Right atrium auricular region (tissue), 2 donors: ENCODE data around the gene MOGAT2. TPM values are rescaled to one million over a fixed set of nuclear protein-coding genes. Genes with fewer than 3 reads are reported as not detected.
A peak's percentile ranks its signal among the peaks of the same experiment; 100 is the strongest.

Source experiments
- DNase-seq: peaks from one replicate; pipeline ENCODE4 v3.0.0-alpha.2; 2019; ENCODE audit warnings: low spot score
- H3K27ac ChIP-seq, 2 donors: fragments of 200-600 bp; sonication (generic); 1 replicate in 1 of 2; 2 replicates in 1 of 2; pipeline ENCODE4 v1.5.1; 2016 to 2019
- H3K27me3 ChIP-seq, 2 donors: fragments of 200-600 bp; sonication (generic); one replicate each; pipeline versions ENCODE4 v1.5.1 to v1.6.0; 2017 to 2019
- H3K36me3 ChIP-seq: fragments of 200-600 bp; sonication (generic); one replicate; pipeline ENCODE4 v1.5.1; 2016
- H3K4me1 ChIP-seq, 2 donors: fragments of 200-600 bp; sonication (generic); one replicate each; pipeline versions ENCODE4 v1.5.1 to v1.6.0; 2017 to 2019
- H3K4me3 ChIP-seq, 2 donors: fragments of 200-600 bp; sonication (generic); 1 replicate in 1 of 2; 2 replicates in 1 of 2; pipeline ENCODE4 v1.5.1; 2017 to 2019; ENCODE audit warnings: mild to moderate bottlenecking in 1 of 2, moderate library complexity in 1 of 2
- H3K9me3 ChIP-seq, 2 donors: fragments of 200-600 bp; sonication (generic); one replicate each; pipeline ENCODE4 v1.5.1; 2019
- CTCF ChIP-seq, 2 donors: fragments of 200-600 bp; sonication (generic); IDR thresholded peaks; one replicate each; pipeline ENCODE4 v1.5.1; 2019; ENCODE audit warnings: antibody characterized with exemption in 2 of 2
- total RNA-seq, 2 donors: library from RNA; depleted of rRNA; stranded (reverse); fragments of >200 nt; gene quantifications; one replicate each; pipeline ENCODE4 v1.1.0, GENCODE V29; 2016

The MOGAT2 gene
- total RNA-seq, 2 donors from 2014 or later = not detected

DNA sequence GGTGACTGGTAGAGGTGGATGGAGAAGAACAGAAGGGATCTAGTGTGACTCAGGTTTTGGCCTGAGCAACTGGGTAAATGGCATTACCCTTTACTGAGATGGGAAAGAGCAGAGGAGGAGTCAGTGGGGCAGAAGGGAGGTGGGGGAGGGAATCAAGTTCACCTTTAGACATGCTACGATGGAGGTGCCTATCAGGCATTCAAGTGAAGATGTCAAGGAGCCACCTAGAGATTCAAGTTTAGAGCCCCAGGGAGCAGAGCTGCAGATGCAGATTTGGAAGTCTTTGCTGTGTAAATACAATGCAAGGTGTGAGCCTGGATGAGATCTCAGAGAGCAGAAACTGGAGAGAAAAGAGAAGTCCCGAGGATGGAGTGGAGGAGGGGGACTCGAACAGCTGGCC lies 979 bp upstream of the MOGAT2 start:
- Histone ChIP-seq H3K36me3 (no peaks in the 10 kb centered on the region), H3K4me3 (no peak overlapping the region), H3K27ac (no peak overlapping the region), H3K27me3 (no peaks in the 10 kb centered on the region), H3K4me1 (no peaks in the 10 kb centered on the region), H3K9me3 (no peaks in the 10 kb centered on the region)
- no peak for TF ChIP-seq CTCF (IDR thresholded peaks at IDR 0.05)
- peak; percentile 11 for DNase-seq

DNA sequence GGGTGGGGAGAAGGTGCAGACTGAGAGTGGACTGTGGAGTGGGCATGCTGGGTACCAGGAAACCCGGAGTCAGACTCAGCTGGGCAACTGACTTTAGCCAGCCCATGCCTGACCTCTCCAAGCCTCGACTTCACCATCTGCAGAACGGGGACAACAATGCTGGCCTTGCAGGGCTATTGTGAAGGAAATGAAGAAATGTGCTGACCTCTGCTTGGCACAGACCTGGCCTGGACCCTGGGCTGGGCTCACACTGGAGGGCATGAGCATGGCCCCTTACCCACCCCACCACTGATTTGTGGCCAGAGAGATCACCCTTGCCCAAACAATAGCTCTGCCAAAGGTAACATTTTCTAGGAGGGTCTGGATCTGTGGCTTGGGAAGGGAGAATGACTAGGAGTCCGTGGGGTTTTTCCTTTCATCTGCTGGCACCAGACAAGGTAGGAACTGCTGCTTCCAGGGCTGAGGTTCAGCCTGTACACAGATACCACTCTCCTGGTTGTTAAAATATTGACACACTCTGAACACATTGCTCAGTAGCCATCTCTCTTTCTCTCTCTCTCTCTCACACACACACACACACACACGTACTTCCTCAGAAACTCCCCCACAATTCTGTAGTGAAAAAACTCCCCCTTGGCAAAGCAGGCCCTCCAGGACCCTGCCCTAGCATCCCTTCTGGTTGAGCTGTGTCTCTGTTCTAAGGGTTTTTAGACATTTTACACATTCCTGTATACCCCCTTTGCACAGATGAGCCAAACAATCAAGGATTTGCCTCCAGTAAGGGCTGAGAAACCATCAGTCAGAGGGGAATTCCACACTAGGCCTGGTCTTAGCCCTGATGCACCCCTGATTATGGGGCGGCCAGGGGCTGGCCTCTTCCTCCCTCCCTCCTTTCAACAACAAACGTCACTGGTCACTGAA lies 1.0 kb downstream of the MOGAT2 start:
- DNase-seq = no peak
- Histone ChIP-seq H3K27ac (no peak overlapping the region), H3K36me3 (no peaks in the 10 kb centered on the region), H3K9me3 (no peaks in the 10 kb centered on the region), H3K4me1 (no peaks in the 10 kb centered on the region), H3K4me3 (no peak overlapping the region), H3K27me3 (no peaks in the 10 kb centered on the region)
- TF ChIP-seq CTCF (IDR thresholded peaks at IDR 0.05) = no peak

DNA sequence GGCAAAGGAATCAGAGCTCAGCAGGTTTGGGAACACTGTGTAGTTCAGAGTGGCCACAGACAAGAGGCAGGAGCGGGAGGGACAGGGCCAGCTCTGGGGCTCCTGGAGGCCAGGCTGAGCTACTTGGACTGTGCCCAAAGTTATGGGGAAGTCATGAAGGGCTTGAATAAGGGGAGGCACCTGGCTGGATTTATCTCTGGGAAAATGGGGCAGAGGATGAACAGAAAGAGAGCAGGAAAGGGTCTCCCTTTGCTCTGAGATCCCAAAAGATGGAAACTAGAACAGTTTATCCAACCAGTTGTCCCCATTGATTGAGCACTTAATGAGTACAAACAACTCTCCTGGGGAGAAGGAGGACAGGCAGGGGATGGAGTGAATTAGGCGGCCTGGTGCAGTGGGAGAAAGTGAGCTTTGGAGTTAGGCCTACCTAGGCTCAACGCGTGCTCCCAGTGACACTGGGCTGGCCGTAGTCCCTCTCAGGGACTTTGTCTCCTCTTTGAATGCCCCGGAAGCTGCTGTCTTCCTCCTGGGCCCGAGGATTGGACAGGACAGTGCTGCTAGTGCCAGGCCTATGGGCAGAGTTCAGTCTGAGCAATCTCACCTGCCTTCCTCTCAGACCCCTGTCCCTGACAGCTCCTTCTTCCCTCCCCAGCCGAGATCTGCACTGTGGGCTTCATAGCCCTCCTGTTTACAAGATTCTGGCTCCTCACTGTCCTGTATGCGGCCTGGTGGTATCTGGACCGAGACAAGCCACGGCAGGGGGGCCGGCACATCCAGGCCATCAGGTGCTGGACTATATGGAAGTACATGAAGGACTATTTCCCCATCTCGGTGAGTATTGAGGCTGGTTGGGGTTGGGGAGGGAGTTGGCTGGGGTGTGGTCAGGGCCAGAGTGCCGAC lies 2.0 kb downstream of the MOGAT2 start:
- no peak for DNase-seq
- TF ChIP-seq CTCF (IDR thresholded peaks at IDR 0.05) = no peak
- H3K9me3 ChIP-seq = no peaks in the 10 kb centered on the region
- H3K4me3 ChIP-seq = no peak overlapping the region
- H3K27ac ChIP-seq = no peak overlapping the region
- no peaks in the 10 kb centered on the region for H3K27me3 ChIP-seq
- H3K36me3 ChIP-seq = no peaks in the 10 kb centered on the region
- no peaks in the 10 kb centered on the region for H3K4me1 ChIP-seq

GRCh38 chr11:75720639-75721038 lies 3.0 kb downstream of the MOGAT2 start:
- no peaks in the 10 kb centered on the region for H3K9me3 ChIP-seq
- H3K36me3 ChIP-seq = no peaks in the 10 kb centered on the region
- H3K4me1 ChIP-seq = no peaks in the 10 kb centered on the region
- no peak for DNase-seq
- no peak overlapping the region for H3K4me3 ChIP-seq
- H3K27me3 ChIP-seq = no peaks in the 10 kb centered on the region
- H3K27ac ChIP-seq = no peak overlapping the region
- no peak for TF ChIP-seq CTCF (IDR thresholded peaks at IDR 0.05)

GRCh38 chr11:75721852-75722668 lies 4.4 kb downstream of the MOGAT2 start:
- Histone ChIP-seq H3K4me3 (no peak overlapping the region), H3K27me3 (no peaks in the 10 kb centered on the region), H3K27ac (no peak overlapping the region), H3K9me3 (no peaks in the 10 kb centered on the region), H3K4me1 (no peaks in the 10 kb centered on the region), H3K36me3 (no peaks in the 10 kb centered on the region)
- DNase-seq = no peak
- TF ChIP-seq CTCF (IDR thresholded peaks at IDR 0.05) = no peak
